ENCODE results near the gene TERB1. TPM values are rescaled to one million over a fixed set of nuclear protein-coding genes. Genes with fewer than 3 reads are reported as not detected.

The TERB1 gene
- total and polyA plus RNA-seq, 2 donors (not counting 3 experiments of a cell fraction or from before 2014, with no cell fraction given): not detected

GRCh38 chr16:66717776-66718175 is 83.6 kb downstream of the TERB1 start:
- no peak overlapping the region for H3K4me2 ChIP-seq (ENCODE audit: insufficient read depth, low read length)
- CTCF ChIA-PET: interaction anchor here (1.4 to 1.7 kb wide), 3 partner anchors 23 to 67 kb away, joined by 6 to 7 read pairs (median 6); no protein-coding TSS in a partner anchor
- TF ChIP-seq POLR2A (IDR thresholded peaks at IDR 0.05; ENCODE audit: low read depth, low read length): no peak
- no peak for TF ChIP-seq POLR2AphosphoS5 (IDR thresholded peaks at IDR 0.05; ENCODE audit: insufficient read depth, low read depth, low read length)
- TF ChIP-seq MAX (IDR thresholded peaks at IDR 0.05; ENCODE audit: insufficient read depth, insufficient read length): no peak
- TF ChIP-seq EZH2 (IDR thresholded peaks at IDR 0.05; ENCODE audit: borderline replicate concordance, low read depth, low read length, severe bottlenecking): no peak
- no peak for TF ChIP-seq FOS (IDR thresholded peaks at IDR 0.05; ENCODE audit: borderline replicate concordance, insufficient read depth, low read length)
- no peak for TF ChIP-seq CTCF (IDR thresholded peaks at IDR 0.05; ENCODE audit: extremely low read depth in 1 of 2, insufficient read depth in 1 of 2, low read depth in 1 of 2, low read length in 2 of 2)
- TF ChIP-seq JUN (IDR thresholded peaks at IDR 0.05; ENCODE audit: borderline replicate concordance, insufficient read depth, insufficient read length, low read depth): no peak
- no peak for TF ChIP-seq GATA2 (IDR thresholded peaks at IDR 0.05; ENCODE audit: insufficient read depth, insufficient read length, low read depth, low read length)
- TF ChIP-seq MYC (IDR thresholded peaks at IDR 0.05; ENCODE audit: low read depth, low read length): no peak
- no peak overlapping the region for H3K9ac ChIP-seq (replicated peaks; ENCODE audit: extremely low read depth, insufficient read depth, low read length)
- no peak overlapping the region for H2AFZ ChIP-seq (ENCODE audit: low read depth, low read length)
- dilution Hi-C loops (cut with MboI; ENCODE audit: extremely low pct_ligation_motif_present, low sequenced_read_pairs) (no loop called here), intact Hi-C loops (cut with micrococcal nuclease) (no loop called here)
- no peak overlapping the region for H3K27ac ChIP-seq (ENCODE audit: insufficient read depth, low read depth, low read length)
- no peak overlapping the region for H3K4me3 ChIP-seq (replicated peaks in 1 of 3; ENCODE audit: insufficient read depth in 1 of 3, low read depth in 1 of 3, low read length in 3 of 3)
- H3K27me3 ChIP-seq (ENCODE audit: control insufficient read depth in 2 of 2, insufficient read depth in 2 of 2, low read length in 2 of 2): no peaks in the 10 kb centered on the region
- POLR2A ChIA-PET: no interaction called here
- H3K9me1 ChIP-seq (replicated peaks; ENCODE audit: control insufficient read depth, extremely low read depth, insufficient read depth, low read length): no peaks in the 10 kb centered on the region
- FAIRE-seq (no peak), DNase-seq (ENCODE audit: low read depth, low spot score) (no peak)
- no peaks in the 10 kb centered on the region for H3K9me3 ChIP-seq (replicated peaks; ENCODE audit: control insufficient read depth, insufficient read depth, low read length)
- no peaks in the 10 kb centered on the region for H3K79me2 ChIP-seq (ENCODE audit: control insufficient read depth, insufficient read depth, low read length)
- H3K4me1 ChIP-seq (ENCODE audit: control insufficient read depth, extremely low read depth, insufficient read depth, low read length): no peaks in the 10 kb centered on the region
- H3K36me3 ChIP-seq (ENCODE audit: control insufficient read depth in 2 of 2, extremely low read depth in 1 of 2, insufficient read depth in 2 of 2, low read length in 2 of 2): peaks cover under 1 to 6% of the 10 kb centered on the region in 2 experiments
- no TSS peak for BruUV-seq (replicated peaks)
- H4K20me1 ChIP-seq (replicated peaks; ENCODE audit: control insufficient read depth, extremely low read depth, insufficient read depth, low read length): peaks cover 2% of the 10 kb centered on the region

Data from endothelial cell of umbilical vein (primary cell).